HCT116 (cell line): Measurements from ENCODE around the gene SERPINE3.

Source experiments
- CBX3 ChIP-seq: IDR thresholded peaks from 2 replicates; pipeline ENCODE4 v1.6.1; 2012; ENCODE audit warnings: low read depth
- CEBPB ChIP-seq: IDR thresholded peaks from 2 replicates; pipeline ENCODE4 v1.6.1; 2012; ENCODE audit warnings: low read depth
- CTCF ChIP-seq, 3 experiments: fragments of 200-600 bp in 1 of 3; sonication (generic) in 1 of 3; IDR thresholded peaks in 2 of 3; conservative IDR thresholded peaks in 1 of 3; 2 replicates each; pipeline ENCODE4 v1.5.1; 2012 to 2017; ENCODE audit warnings: low read depth in 2 of 3, low read length in 2 of 3, antibody characterized with exemption in 1 of 3, borderline replicate concordance in 1 of 3, control low read depth in 1 of 3, mild to moderate bottlenecking in 1 of 3, mixed read lengths in 1 of 3, mixed run types in 1 of 3, moderate library complexity in 1 of 3; ENCODE audit not compliant: insufficient read depth in 1 of 3
- ELF1 ChIP-seq: IDR thresholded peaks from 2 replicates; pipeline ENCODE4 v1.6.1; 2012; ENCODE audit warnings: low read depth, borderline replicate concordance
- POLR2A ChIP-seq: IDR thresholded peaks from 2 replicates; pipeline ENCODE4 v1.7.0; 2011; ENCODE audit warnings: borderline replicate concordance; ENCODE audit not compliant: insufficient read depth, insufficient read length; ENCODE audit errors: extremely low read depth
- REST ChIP-seq: IDR thresholded peaks from 2 replicates; pipeline ENCODE4 v1.6.1; 2012; ENCODE audit warnings: low read depth

GRCh38 chr13:51292000-51292565 lies 47.4 kb upstream of the SERPINE3 start:
- no peak for TF ChIP-seq CTCF (IDR thresholded peaks at IDR 0.05 in 2 of 3, conservative IDR thresholded peaks at IDR 0.05 in 1 of 3; ENCODE audit: borderline replicate concordance in 1 of 3, insufficient read depth in 1 of 3, low read depth in 2 of 3, low read length in 2 of 3)
- no peak for TF ChIP-seq CEBPB
- TF ChIP-seq CBX3 = no peak
- no peak for TF ChIP-seq REST
- TF ChIP-seq POLR2A = no peak
- TF ChIP-seq ELF1 = no peak
